NT2/D1 (cell line): Measurements from ENCODE around the gene WDR19.

Source experiments
- YY1 ChIP-seq: IDR thresholded peaks from 2 replicates; pipeline ENCODE4 v1.6.1; 2011; ENCODE audit not compliant: insufficient read length, insufficient read depth
- ZNF274 ChIP-seq: IDR thresholded peaks from 2 replicates; pipeline ENCODE4 v1.6.1; 2011; ENCODE audit warnings: mild to moderate bottlenecking, low read depth, low read length

GRCh38 chr4:39312816-39313215, 130.5 kb downstream of the WDR19 start:
- TF ChIP-seq ZNF274 (no peak), YY1 (no peak)
